Measurements from ENCODE around the gene DSG3. TPM values are rescaled to one million over a fixed set of nuclear protein-coding genes. Genes with fewer than 3 reads are reported as not detected.
"Not testable (repeated sequence)": the region's sequence is repeated elsewhere in the genome, so short reads cannot be mapped to it uniquely, and the experiment has no call there.

DSG3 gene
- total RNA-seq, 1 donor from 2014 or later: 0.12 TPM

DNA sequence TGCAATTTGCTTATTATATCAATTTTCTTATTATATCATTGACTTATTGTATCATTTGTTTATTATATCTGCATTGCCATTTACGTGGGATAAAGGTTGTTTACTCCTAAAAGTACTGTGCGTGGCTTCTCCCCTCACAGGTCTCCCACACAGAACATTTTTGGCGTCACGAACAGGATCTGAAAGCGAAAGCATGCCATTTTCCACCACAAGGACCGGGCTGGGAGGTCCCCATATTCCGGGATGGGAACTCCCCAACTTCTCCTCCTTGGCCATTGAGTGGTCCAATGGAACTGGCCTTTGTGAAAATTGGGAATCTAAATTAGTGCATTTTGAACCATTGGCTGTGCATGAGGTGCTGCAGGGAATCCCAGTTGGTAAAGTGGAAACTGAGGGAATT is 45.6 kb downstream of the DSG3 start:
- TF ChIP-seq, protein P1, sequence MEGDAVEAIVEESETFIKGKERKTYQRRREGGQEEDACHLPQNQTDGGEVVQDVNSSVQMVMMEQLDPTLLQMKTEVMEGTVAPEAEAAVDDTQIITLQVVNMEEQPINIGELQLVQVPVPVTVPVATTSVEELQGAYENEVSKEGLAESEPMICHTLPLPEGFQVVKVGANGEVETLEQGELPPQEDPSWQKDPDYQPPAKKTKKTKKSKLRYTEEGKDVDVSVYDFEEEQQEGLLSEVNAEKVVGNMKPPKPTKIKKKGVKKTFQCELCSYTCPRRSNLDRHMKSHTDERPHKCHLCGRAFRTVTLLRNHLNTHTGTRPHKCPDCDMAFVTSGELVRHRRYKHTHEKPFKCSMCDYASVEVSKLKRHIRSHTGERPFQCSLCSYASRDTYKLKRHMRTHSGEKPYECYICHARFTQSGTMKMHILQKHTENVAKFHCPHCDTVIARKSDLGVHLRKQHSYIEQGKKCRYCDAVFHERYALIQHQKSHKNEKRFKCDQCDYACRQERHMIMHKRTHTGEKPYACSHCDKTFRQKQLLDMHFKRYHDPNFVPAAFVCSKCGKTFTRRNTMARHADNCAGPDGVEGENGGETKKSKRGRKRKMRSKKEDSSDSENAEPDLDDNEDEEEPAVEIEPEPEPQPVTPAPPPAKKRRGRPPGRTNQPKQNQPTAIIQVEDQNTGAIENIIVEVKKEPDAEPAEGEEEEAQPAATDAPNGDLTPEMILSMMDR (IDR thresholded peaks at IDR 0.05): no peak
- H3K36me3 ChIP-seq: no peaks in the 10 kb centered on the region
- no peaks in the 10 kb centered on the region for H3K9me3 ChIP-seq
- no peaks in the 10 kb centered on the region for H3K4me1 ChIP-seq
- H3K27me3 ChIP-seq: peaks cover 9% of the 10 kb centered on the region
- intact Hi-C loops (cut with DNase I): no loop called here
- DNase-seq (no peak), ATAC-seq (no peak)
- no peak overlapping the region for H3K4me3 ChIP-seq
- H3K27ac ChIP-seq: no peak overlapping the region

DNA sequence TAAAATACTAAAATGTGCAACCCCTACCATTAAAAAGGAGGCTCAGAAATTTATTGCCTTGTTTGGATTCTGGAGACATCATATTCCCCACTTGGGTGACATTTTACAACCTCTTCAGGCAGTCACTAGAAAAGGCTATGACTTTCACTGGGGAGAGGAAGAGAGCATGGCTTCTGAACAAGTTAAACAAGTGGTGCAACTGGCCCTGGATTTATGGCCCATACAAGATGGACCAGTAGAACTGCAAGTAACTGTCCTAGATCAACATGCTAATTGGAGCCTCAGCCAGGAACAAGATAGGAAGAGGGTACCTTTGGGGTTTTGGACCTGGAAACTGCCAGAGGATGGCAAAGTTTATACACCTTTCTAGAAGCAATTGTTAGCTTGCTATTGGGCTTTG is 46.4 kb downstream of the DSG3 start:
- H3K4me1 ChIP-seq: peaks cover 3% of the 10 kb centered on the region
- no peak overlapping the region for H3K27ac ChIP-seq
- H3K27me3 ChIP-seq: peaks cover 12% of the 10 kb centered on the region
- H3K9me3 ChIP-seq: no peaks in the 10 kb centered on the region
- ATAC-seq: no peak
- TF ChIP-seq, protein P1 (IDR thresholded peaks at IDR 0.05): no peak
- no peaks in the 10 kb centered on the region for H3K36me3 ChIP-seq
- H3K4me3 ChIP-seq: no peak overlapping the region
- intact Hi-C loops (cut with DNase I): no loop called here
- DNase-seq: no peak

DNA sequence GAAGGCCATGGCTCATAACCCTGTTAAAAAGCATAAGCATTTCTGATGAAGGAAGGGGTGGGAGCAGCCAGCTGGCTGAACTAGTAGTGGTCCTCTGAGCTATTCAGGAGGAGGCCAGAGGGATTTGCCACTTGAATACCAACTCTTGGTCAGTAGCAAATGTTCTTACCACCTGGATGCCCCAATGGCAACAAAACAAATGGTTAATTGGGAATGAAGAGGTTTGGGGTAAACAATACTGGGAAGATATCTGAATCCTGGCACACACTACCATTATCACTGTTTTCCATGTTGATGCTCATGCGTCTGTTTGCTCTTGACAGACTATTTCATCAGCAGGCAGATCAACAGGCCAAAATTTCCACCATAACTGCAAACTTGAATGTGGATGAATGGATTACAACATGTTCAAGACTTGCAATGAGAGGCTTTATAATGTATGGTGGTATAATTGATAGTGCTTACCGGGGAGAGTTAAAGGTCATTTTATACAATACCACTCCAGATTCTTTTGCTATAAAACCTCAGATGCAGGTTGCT is 47.2 kb downstream of the DSG3 start:
- H3K9me3 ChIP-seq; DNase-seq; H3K4me3 ChIP-seq; H3K4me1 ChIP-seq; ATAC-seq; H3K27ac ChIP-seq; intact Hi-C loops (cut with DNase I); H3K36me3 ChIP-seq: not testable (repeated sequence)
- H3K27me3 ChIP-seq: peaks cover 12% of the 10 kb centered on the region

DNA sequence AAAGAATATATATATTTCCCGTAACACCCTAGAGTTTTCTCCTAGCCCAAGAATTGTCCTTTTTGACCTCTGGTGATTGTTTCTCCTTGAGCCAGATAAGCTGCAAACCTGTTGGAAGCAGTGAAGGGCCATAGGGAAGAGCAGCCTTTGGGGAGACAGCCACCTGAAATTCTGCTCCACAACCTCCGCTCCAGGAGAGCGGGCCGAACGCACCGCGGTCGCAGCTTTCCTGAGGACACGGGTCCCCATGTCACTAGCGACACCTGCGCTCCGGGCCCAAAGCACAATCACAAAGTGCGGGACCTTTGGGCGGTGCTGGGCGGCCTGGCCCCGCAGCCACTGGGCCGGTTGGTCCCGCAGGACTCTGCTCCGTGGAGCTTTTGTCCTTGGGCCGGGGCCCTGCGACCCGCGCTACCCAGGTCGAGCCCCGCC is 49.9 kb downstream of the DSG3 start:
- Histone ChIP-seq H3K27ac (peak overlapping the region; percentile 76), H3K9me3 (no peaks in the 10 kb centered on the region), H3K4me3 (peak overlapping the region; percentile 53), H3K27me3 (peaks cover 12% of the 10 kb centered on the region), H3K4me1 (peaks cover 3% of the 10 kb centered on the region), H3K36me3 (no peaks in the 10 kb centered on the region)
- DNase-seq (no peak), ATAC-seq (no peak)
- TF ChIP-seq, protein P1 (IDR thresholded peaks at IDR 0.05): no peak
- intact Hi-C loops (cut with DNase I): no loop called here

DNA sequence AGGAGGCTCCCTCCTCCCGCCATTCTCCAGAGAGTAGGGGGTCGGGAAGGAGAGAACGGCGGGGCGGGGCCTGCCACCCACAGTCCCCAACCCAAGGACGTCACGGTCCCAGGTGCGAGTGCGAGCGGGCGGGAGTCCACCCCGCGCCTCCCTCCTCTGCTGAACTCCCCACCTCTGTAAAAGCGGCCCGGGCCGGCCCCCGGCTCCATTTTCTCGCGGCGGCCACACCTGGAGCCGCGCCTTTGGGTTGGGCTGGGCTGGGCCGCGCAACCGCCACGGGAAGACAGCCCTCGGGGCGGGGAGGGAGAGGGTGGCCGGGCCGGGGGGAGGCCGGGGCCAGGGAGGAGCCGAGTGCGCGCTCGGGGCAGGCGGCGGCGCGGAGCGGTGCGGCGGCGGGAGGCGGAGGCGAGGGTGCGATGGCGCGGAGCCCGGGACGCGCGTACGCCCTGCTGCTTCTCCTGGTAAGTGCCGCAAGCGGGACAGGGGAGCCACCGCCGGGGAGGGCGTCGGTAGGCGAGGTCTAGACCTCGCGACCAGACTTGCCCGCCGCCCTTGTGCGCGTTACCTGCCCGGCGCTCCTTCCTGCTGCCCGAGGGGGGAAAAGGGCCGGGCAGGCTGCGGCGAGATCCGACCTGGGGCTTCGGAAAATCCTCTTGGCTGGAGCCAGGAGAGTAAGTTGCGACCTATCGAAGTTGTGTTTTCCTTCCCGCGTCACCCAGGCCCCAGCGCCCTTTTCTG is 50.5 kb downstream of the DSG3 start, which contains the start of gene DSG2:
TSS of gene DSG2 (plus strand) at position 342 of the 738 bp plus-strand sequence. CDS start at position 417, 75 bp downstream.
- H3K27me3 ChIP-seq: peaks cover 12% of the 10 kb centered on the region
- peak; percentile 93 for DNase-seq
- intact Hi-C loops (cut with DNase I): no loop called here
- no peaks in the 10 kb centered on the region for H3K36me3 ChIP-seq
- H3K9me3 ChIP-seq: no peaks in the 10 kb centered on the region
- TF ChIP-seq, protein P1 (IDR thresholded peaks at IDR 0.05): no peak
- peak; percentile 98 for ATAC-seq
- H3K4me3 ChIP-seq: peak within 1 kb of the TSS; percentile 53
- peak within 1 kb of the TSS; percentile 76 for H3K27ac ChIP-seq
- peaks cover 3% of the 10 kb centered on the region for H3K4me1 ChIP-seq
